Ectodermal cell (in vitro differentiated cells): ENCODE results near the gene PSMC1.

Source experiments
- H3K27ac ChIP-seq: 2 replicates; pipeline ENCODE4 v1.7.0; 2013; ENCODE audit warnings: mild to moderate bottlenecking, low read depth, low read length; ENCODE audit not compliant: insufficient read depth, poor library complexity, severe bottlenecking
- H3K27me3 ChIP-seq: 2 replicates; pipeline ENCODE4 v1.7.0; 2013; ENCODE audit warnings: mild to moderate bottlenecking, low read length; ENCODE audit not compliant: insufficient read depth, control insufficient read depth, poor library complexity, severe bottlenecking
- H3K36me3 ChIP-seq: one replicate; pipeline ENCODE4 v1.7.0; 2013; ENCODE audit warnings: low read length; ENCODE audit not compliant: control insufficient read depth, insufficient read depth
- H3K4me1 ChIP-seq: one replicate; pipeline ENCODE4 v1.7.0; 2013; ENCODE audit warnings: low read length; ENCODE audit not compliant: control insufficient read depth, insufficient read depth
- H3K4me3 ChIP-seq: 2 replicates; pipeline ENCODE4 v1.7.0; 2013; ENCODE audit warnings: low read depth, low read length, control low read depth; ENCODE audit not compliant: insufficient read depth
- H3K9me3 ChIP-seq: 2 replicates; pipeline ENCODE4 v1.7.0; 2013; ENCODE audit warnings: mild to moderate bottlenecking, low read length, moderate library complexity; ENCODE audit not compliant: control insufficient read depth
- WGBS, 2 experiments: methylation state at CpG; one replicate each; pipeline ENCODE4 v1.1.7; 2013; ENCODE audit warnings: missing lambda C conversion rate in 2 of 2; 5-methylcytosine and 5-hydroxymethylcytosine counted together

The PSMC1 gene

GRCh38 chr14:90253826-90254225 lies 2.5 kb upstream of the PSMC1 start:
- no peaks in the 10 kb centered on the region for H3K4me1 ChIP-seq
- no peaks in the 10 kb centered on the region for H3K36me3 ChIP-seq
- peaks cover 31% of the 10 kb centered on the region for H3K27me3 ChIP-seq
- 87 to 90% methylated on average over 8 of the region's 8 CpGs for WGBS, 2 experiments
- no peak overlapping the region for H3K27ac ChIP-seq
- H3K4me3 ChIP-seq: no peak overlapping the region
- no peaks in the 10 kb centered on the region for H3K9me3 ChIP-seq

- peaks cover 9% of the 10 kb centered on the region for H3K36me3 ChIP-seq
- no peak overlapping the region for H3K27ac ChIP-seq
- no peaks in the 10 kb centered on the region for H3K4me1 ChIP-seq
- H3K9me3 ChIP-seq: no peaks in the 10 kb centered on the region
- 100% methylated on average over 1 of the region's 1 CpG for WGBS, 2 experiments
- peak overlapping the region; percentile 73 for H3K4me3 ChIP-seq
- H3K27me3 ChIP-seq: peaks cover 31% of the 10 kb centered on the region
These were observed 482 bp upstream of the PSMC1 start for GRCh38 chr14:90255871-90256270.

GRCh38 chr14:90263748-90264449 lies 7.5 kb downstream of the PSMC1 start:
- Histone ChIP-seq H3K27me3 (no peaks in the 10 kb centered on the region), H3K36me3 (peaks cover 57% of the 10 kb centered on the region), H3K4me3 (no peak overlapping the region), H3K4me1 (no peaks in the 10 kb centered on the region), H3K9me3 (no peaks in the 10 kb centered on the region), H3K27ac (no peak overlapping the region)
- WGBS, 2 experiments: 88% methylated on average over 7 of the region's 8 CpGs

GRCh38 chr14:90266441-90267154 lies 10.2 kb downstream of the PSMC1 start:
- Histone ChIP-seq H3K9me3 (no peaks in the 10 kb centered on the region), H3K36me3 (peaks cover 58% of the 10 kb centered on the region), H3K27ac (no peak overlapping the region), H3K4me1 (no peaks in the 10 kb centered on the region), H3K27me3 (no peaks in the 10 kb centered on the region), H3K4me3 (no peak overlapping the region)
- WGBS, 2 experiments: 93 to 96% methylated on average over 9 of the region's 9 CpGs

- no peaks in the 10 kb centered on the region for H3K9me3 ChIP-seq
- H3K27ac ChIP-seq: no peak overlapping the region
- WGBS, 2 experiments: 93 to 98% methylated on average over 4 of the region's 4 CpGs
- peaks cover 59% of the 10 kb centered on the region for H3K36me3 ChIP-seq
- no peak overlapping the region for H3K4me3 ChIP-seq
- H3K27me3 ChIP-seq: no peaks in the 10 kb centered on the region
- no peaks in the 10 kb centered on the region for H3K4me1 ChIP-seq
These were observed 12.1 kb downstream of the PSMC1 start for GRCh38 chr14:90268420-90268819.

- WGBS, 2 experiments: 93% methylated on average over 9 to 10 of the region's 10 CpGs
- H3K4me3 ChIP-seq: no peak overlapping the region
- no peak overlapping the region for H3K27ac ChIP-seq
- H3K36me3 ChIP-seq: peaks cover 30% of the 10 kb centered on the region
- no peaks in the 10 kb centered on the region for H3K27me3 ChIP-seq
- H3K9me3 ChIP-seq: no peaks in the 10 kb centered on the region
- H3K4me1 ChIP-seq: no peaks in the 10 kb centered on the region
These were observed 16.2 kb downstream of the PSMC1 start for GRCh38 chr14:90272523-90272922.

GRCh38 chr14:90273532-90273931 lies 17.2 kb downstream of the PSMC1 start:
- Histone ChIP-seq H3K36me3 (peaks cover 29% of the 10 kb centered on the region), H3K27ac (no peak overlapping the region), H3K4me1 (no peaks in the 10 kb centered on the region), H3K9me3 (no peaks in the 10 kb centered on the region), H3K4me3 (no peak overlapping the region), H3K27me3 (no peaks in the 10 kb centered on the region)
- 95 to 96% methylated on average over 8 of the region's 8 CpGs for WGBS, 2 experiments

- H3K27me3 ChIP-seq: no peaks in the 10 kb centered on the region
- H3K27ac ChIP-seq: no peak overlapping the region
- no peaks in the 10 kb centered on the region for H3K9me3 ChIP-seq
- peaks cover 24% of the 10 kb centered on the region for H3K36me3 ChIP-seq
- 88 to 89% methylated on average over 9 of the region's 9 CpGs for WGBS, 2 experiments
- no peaks in the 10 kb centered on the region for H3K4me1 ChIP-seq
- H3K4me3 ChIP-seq: no peak overlapping the region
These were observed 17.7 kb downstream of the PSMC1 start for GRCh38 chr14:90274019-90274418.

- no peaks in the 10 kb centered on the region for H3K27me3 ChIP-seq
- H3K36me3 ChIP-seq: peaks cover 19% of the 10 kb centered on the region
- H3K4me3 ChIP-seq: no peak overlapping the region
- H3K9me3 ChIP-seq: no peaks in the 10 kb centered on the region
- no peaks in the 10 kb centered on the region for H3K4me1 ChIP-seq
- 94 to 95% methylated on average over 8 of the region's 8 CpGs for WGBS, 2 experiments
- no peak overlapping the region for H3K27ac ChIP-seq
These were observed 18.6 kb downstream of the PSMC1 start for GRCh38 chr14:90274808-90275457.

GRCh38 chr14:90275458-90275814 lies 19.1 kb downstream of the PSMC1 start:
- Histone ChIP-seq H3K9me3 (no peaks in the 10 kb centered on the region), H3K27ac (no peak overlapping the region), H3K4me1 (no peaks in the 10 kb centered on the region), H3K27me3 (no peaks in the 10 kb centered on the region), H3K36me3 (peaks cover 14% of the 10 kb centered on the region), H3K4me3 (no peak overlapping the region)
- 95 to 97% methylated on average over 9 of the region's 9 CpGs for WGBS, 2 experiments
